Activated T-helper 1 cell treated with anti-CD3 and anti-CD28 coated beads, Interleukin-12 subunit alpha, Interleukin-12 subunit beta, Interleukin-2, Interleukin-4 antibody, amounts not matched to agents 30 ng/mL and 10 ng/mL and 1 ng/mL, durations not matched to agents 14 hours and 24 hours and 36 hours (primary cell): Measurements from ENCODE around the gene GLOD4. TPM values are rescaled to one million over a fixed set of nuclear protein-coding genes. Genes with fewer than 3 reads are reported as not detected.
"Not testable (repeated sequence)": the region's sequence is repeated elsewhere in the genome, so short reads cannot be mapped to it uniquely, and the experiment has no call there.

Experiments used
- DNase-seq: peaks from one replicate; pipeline ENCODE4 v3.0.0; 2021; ENCODE audit warnings: low spot score
- H3K27ac Mint-ChIP-seq: one replicate; pipeline ENCODE4 v1.8.0; 2021; ENCODE audit warnings: mild to moderate bottlenecking, mixed read lengths
- H3K27me3 Mint-ChIP-seq: one replicate; pipeline ENCODE4 v1.8.0; 2022; ENCODE audit warnings: mild to moderate bottlenecking, moderate library complexity, mixed read lengths; ENCODE audit not compliant: insufficient read depth
- H3K36me3 Mint-ChIP-seq: one replicate; pipeline ENCODE4 v1.8.0; 2021; ENCODE audit warnings: low read depth, mixed read lengths
- H3K4me1 Mint-ChIP-seq: one replicate; pipeline ENCODE4 v1.8.0; 2021; ENCODE audit warnings: low read depth, mixed read lengths
- H3K4me3 Mint-ChIP-seq: one replicate; pipeline ENCODE4 v1.8.0; 2021; ENCODE audit warnings: mild to moderate bottlenecking, moderate library complexity, mixed read lengths
- H3K9me3 Mint-ChIP-seq: one replicate; pipeline ENCODE4 v1.8.0; 2021; ENCODE audit warnings: mixed read lengths
- intact Hi-C: fragments of 100-400 bp; cut with micrococcal nuclease; formaldehyde crosslinking; loops from one replicate; pipeline ENCODE4 v1.15.1; 2024
- total RNA-seq: library from RNA; stranded (reverse); gene quantifications from 2 replicates; pipeline ENCODE4 v1.2.3, GENCODE V29; 2022

The GLOD4 gene
- total RNA-seq, 1 donor from 2014 or later: 97.0 TPM

DNA sequence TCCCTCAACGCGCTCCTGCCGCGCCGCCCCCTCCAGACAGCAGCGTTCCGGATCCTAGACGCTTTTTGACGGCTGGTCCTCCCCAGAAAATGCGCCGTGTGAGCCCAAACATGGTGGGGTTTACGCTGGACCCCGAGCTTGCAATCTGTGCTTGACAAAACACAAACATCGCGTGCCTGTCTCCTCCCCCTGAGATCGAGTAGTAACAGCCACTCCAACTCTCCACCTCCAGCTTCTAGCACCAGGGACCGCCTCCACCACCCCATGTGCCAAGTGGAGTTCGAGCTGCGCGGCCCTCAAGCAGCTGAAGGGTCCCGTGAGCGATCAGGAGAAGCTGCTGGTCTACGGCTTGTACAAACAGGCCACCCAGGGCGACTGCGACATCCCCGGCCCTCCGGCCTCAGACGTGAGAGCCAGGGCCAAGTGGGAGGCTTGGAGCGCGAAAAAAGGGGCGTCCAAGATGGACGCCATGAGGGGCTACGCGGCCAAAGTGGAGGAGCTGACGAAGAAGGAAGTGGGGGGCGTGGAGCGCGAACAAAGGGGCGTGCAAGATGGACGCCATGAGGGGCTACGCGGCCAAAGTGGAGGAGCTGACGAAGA is 29.4 kb downstream of the GLOD4 start:
- peaks cover 42% of the 10 kb centered on the region for H3K36me3 Mint-ChIP-seq
- H3K4me3 Mint-ChIP-seq: peak overlapping the region; percentile 92
- peak; percentile 16 for DNase-seq
- H3K4me1 Mint-ChIP-seq: peaks cover 34% of the 10 kb centered on the region
- H3K27ac Mint-ChIP-seq: peak overlapping the region; percentile 95
- H3K27me3 Mint-ChIP-seq: no peaks in the 10 kb centered on the region
- H3K9me3 Mint-ChIP-seq: no peaks in the 10 kb centered on the region
- intact Hi-C loops: loop anchor here (1.0 to 2.0 kb wide), 7 partner anchors 12 to 244 kb away; partner anchors contain the start of genes GLOD4, MRM3 and VPS53

GRCh38 chr17:752002-752619 is 30.0 kb downstream of the GLOD4 start, which contains the start of gene GEMIN4:
GEMIN4 (minus strand) TSS chr17:752264; CDS start chr17:752142, 122 bp downstream.
- Mint-ChIP-seq H3K4me3 (peak within 1 kb of the TSS; percentile 97), H3K27me3 (no peaks in the 10 kb centered on the region), H3K4me1 (peaks cover 34% of the 10 kb centered on the region), H3K36me3 (peaks cover 45% of the 10 kb centered on the region), H3K27ac (peak within 1 kb of the TSS; percentile 95), H3K9me3 (no peaks in the 10 kb centered on the region)
- DNase-seq: peak; percentile 98
- intact Hi-C loops: loop anchor here (1.0 to 2.0 kb wide), 7 partner anchors 12 to 244 kb away; partner anchors contain the start of genes GLOD4, MRM3 and VPS53

- Mint-ChIP-seq H3K36me3 (peaks cover 39% of the 10 kb centered on the region), H3K4me3 (peak overlapping the region; percentile 97), H3K9me3 (no peaks in the 10 kb centered on the region)
Measured at GRCh38 chr17:751269-752001, 30.6 kb downstream of the GLOD4 start.

GRCh38 chr17:750431-751037 is 31.5 kb downstream of the GLOD4 start:
- Mint-ChIP-seq H3K9me3 (no peaks in the 10 kb centered on the region), H3K4me3 (peak overlapping the region; percentile 97), H3K36me3 (peaks cover 39% of the 10 kb centered on the region), H3K27ac (peak overlapping the region; percentile 94), H3K4me1 (peaks cover 34% of the 10 kb centered on the region), H3K27me3 (no peaks in the 10 kb centered on the region)
- DNase-seq: no peak
- intact Hi-C loops: loop anchor here (2.0 kb wide), 1 partner anchor 340 kb away; a partner anchor contains a TSS

More at GRCh38 chr17:751269-752001, 30.6 kb downstream of the GLOD4 start:
- DNase-seq: peak; percentile 42
- intact Hi-C loops: loop anchor here (1.0 to 2.0 kb wide), 8 partner anchors 11 to 341 kb away; partner anchors contain the start of genes GLOD4, MRM3 and VPS53
- Mint-ChIP-seq H3K4me1 (peaks cover 34% of the 10 kb centered on the region), H3K27me3 (no peaks in the 10 kb centered on the region), H3K27ac (peak overlapping the region; percentile 94)

GRCh38 chr17:749359-749758 is 32.7 kb downstream of the GLOD4 start:
- H3K4me3 Mint-ChIP-seq: peak overlapping the region; percentile 32
- H3K27me3 Mint-ChIP-seq, DNase-seq, H3K9me3 Mint-ChIP-seq, intact Hi-C loops: not testable (repeated sequence)
- peak overlapping the region; percentile 31 for H3K27ac Mint-ChIP-seq
- peaks cover 42% of the 10 kb centered on the region for H3K36me3 Mint-ChIP-seq
- peaks cover 34% of the 10 kb centered on the region for H3K4me1 Mint-ChIP-seq

- H3K9me3 Mint-ChIP-seq, H3K27ac Mint-ChIP-seq, DNase-seq, H3K4me3 Mint-ChIP-seq, H3K27me3 Mint-ChIP-seq, intact Hi-C loops: not testable (repeated sequence)
- Mint-ChIP-seq H3K36me3 (peaks cover 47% of the 10 kb centered on the region), H3K4me1 (peaks cover 34% of the 10 kb centered on the region)
Measured at GRCh38 chr17:748604-749003, 33.5 kb downstream of the GLOD4 start.

GRCh38 chr17:746783-747629 is 35.1 kb downstream of the GLOD4 start:
- Mint-ChIP-seq H3K4me3 (no peak overlapping the region), H3K4me1 (peaks cover 29% of the 10 kb centered on the region), H3K27ac (no peak overlapping the region), H3K27me3 (no peaks in the 10 kb centered on the region), H3K9me3 (no peaks in the 10 kb centered on the region), H3K36me3 (peaks cover 59% of the 10 kb centered on the region)
- DNase-seq: no peak
- intact Hi-C loops: no loop called here

- peaks cover 62% of the 10 kb centered on the region for H3K36me3 Mint-ChIP-seq
- H3K9me3 Mint-ChIP-seq: no peaks in the 10 kb centered on the region
- intact Hi-C loops: no loop called here
- no peak overlapping the region for H3K27ac Mint-ChIP-seq
- H3K27me3 Mint-ChIP-seq: no peaks in the 10 kb centered on the region
- H3K4me3 Mint-ChIP-seq: no peak overlapping the region
- DNase-seq: no peak
- peaks cover 27% of the 10 kb centered on the region for H3K4me1 Mint-ChIP-seq
Measured at GRCh38 chr17:746181-746580, 35.9 kb downstream of the GLOD4 start.

DNA sequence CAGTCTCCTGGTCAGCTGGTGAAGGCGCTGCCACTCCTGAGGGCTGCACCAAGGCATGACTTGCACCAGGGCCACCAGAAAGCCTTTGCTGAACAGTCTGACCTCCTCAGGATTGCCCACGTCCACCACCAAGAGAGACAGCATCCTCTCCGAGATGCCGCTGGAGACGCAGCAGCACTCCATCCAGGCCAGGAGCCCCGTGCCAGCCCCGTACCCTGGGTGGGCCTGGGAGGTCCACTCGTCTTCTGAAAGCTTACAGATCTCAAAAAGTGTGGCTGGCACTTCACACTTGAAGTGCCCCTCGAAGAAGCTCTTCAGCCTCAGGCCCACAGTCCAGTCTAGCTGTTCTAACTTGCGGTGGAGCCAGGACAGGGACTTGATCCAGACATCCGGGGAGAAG is 36.7 kb downstream of the GLOD4 start:
- intact Hi-C loops: no loop called here
- H3K27ac Mint-ChIP-seq: no peak overlapping the region
- peaks cover 64% of the 10 kb centered on the region for H3K36me3 Mint-ChIP-seq
- H3K27me3 Mint-ChIP-seq: no peaks in the 10 kb centered on the region
- H3K4me1 Mint-ChIP-seq: peaks cover 27% of the 10 kb centered on the region
- no peaks in the 10 kb centered on the region for H3K9me3 Mint-ChIP-seq
- no peak for DNase-seq
- H3K4me3 Mint-ChIP-seq: no peak overlapping the region

- Mint-ChIP-seq H3K9me3 (no peaks in the 10 kb centered on the region), H3K4me1 (peaks cover 26% of the 10 kb centered on the region), H3K36me3 (peaks cover 64% of the 10 kb centered on the region)
Measured at GRCh38 chr17:744937-745336, 37.1 kb downstream of the GLOD4 start.

GRCh38 chr17:743139-743538 is 38.9 kb downstream of the GLOD4 start:
- intact Hi-C loops: no loop called here
- no peaks in the 10 kb centered on the region for H3K27me3 Mint-ChIP-seq
- H3K4me1 Mint-ChIP-seq: peaks cover 19% of the 10 kb centered on the region
- H3K9me3 Mint-ChIP-seq: no peaks in the 10 kb centered on the region
- no peak overlapping the region for H3K27ac Mint-ChIP-seq
- DNase-seq: no peak
- peaks cover 57% of the 10 kb centered on the region for H3K36me3 Mint-ChIP-seq
- H3K4me3 Mint-ChIP-seq: no peak overlapping the region

More at GRCh38 chr17:744937-745336, 37.1 kb downstream of the GLOD4 start:
- H3K27ac Mint-ChIP-seq: no peak overlapping the region
- intact Hi-C loops: no loop called here
- H3K27me3 Mint-ChIP-seq: no peaks in the 10 kb centered on the region
- H3K4me3 Mint-ChIP-seq: no peak overlapping the region
- DNase-seq: no peak
